ENCODE data around the gene IL17REL. TPM values are rescaled to one million over a fixed set of nuclear protein-coding genes. Genes with fewer than 3 reads are reported as not detected.

Gene IL17REL
- total and polyA plus RNA-seq, 3 experiments from 2014 or later, result 0.20 to 0.29 TPM; not detected in 1

DNA sequence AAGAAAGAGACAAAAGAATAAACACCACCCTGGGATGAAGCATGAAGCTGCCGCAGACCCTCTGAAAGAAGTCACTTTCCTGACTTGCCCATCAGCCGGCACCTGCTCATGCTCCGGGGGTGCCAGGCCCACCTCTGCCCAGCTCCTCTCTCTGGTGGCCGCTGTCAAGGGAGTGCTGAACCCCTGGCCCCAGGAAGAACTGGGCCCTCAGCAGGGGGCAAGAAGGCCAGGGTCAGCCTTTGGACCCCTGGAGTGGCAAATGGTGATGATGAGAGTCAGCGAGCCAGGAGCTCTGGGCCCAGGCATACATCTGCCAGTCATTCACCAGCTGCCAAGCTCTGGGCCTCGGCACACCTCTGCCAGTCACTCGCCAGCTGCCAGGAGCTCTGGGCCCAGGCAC is 28.2 kb upstream of the IL17REL start:
- H3K27ac Mint-ChIP-seq, result no peak overlapping the region
- H3K4me3 Mint-ChIP-seq, result no peak overlapping the region
- POLR2A ChIA-PET, result no interaction called here
- H3K36me3 ChIP-seq (ENCODE audit: insufficient read depth, low read length), result no peaks in the 10 kb centered on the region
- H3K4me1 Mint-ChIP-seq, result peaks cover 5 to 14% (median 13%) of the 10 kb centered on the region in 3 donors
- H3K4me1 ChIP-seq (ENCODE audit: insufficient read depth, low read length), result no peaks in the 10 kb centered on the region
- H3K9me3 ChIP-seq (ENCODE audit: low read length), result no peaks in the 10 kb centered on the region
- H3K4me3 ChIP-seq (ENCODE audit: low read length), result no peak overlapping the region
- H3K27me3 ChIP-seq (ENCODE audit: insufficient read depth, low read length, poor library complexity, severe bottlenecking), result peaks cover 3% of the 10 kb centered on the region
- H3K27me3 Mint-ChIP-seq, result peaks cover 12 to 24% of the 10 kb centered on the region in 2 donors
- DNase-seq, result peak in 1 of 5 donors; percentile 19
- peaks cover 0 to 7% (median 0%) of the 10 kb centered on the region in 3 donors for H3K36me3 Mint-ChIP-seq
- CTCF ChIA-PET, result interaction anchor here (1.1 kb wide), 1 partner anchor 10 kb away, joined by 5 read pairs; no protein-coding TSS in a partner anchor
- H3K9me3 Mint-ChIP-seq, result peaks cover 0 to 9% (median 5%) of the 10 kb centered on the region in 5 donors
- H3K27ac ChIP-seq (ENCODE audit: low read depth, low read length), result no peak overlapping the region

DNA sequence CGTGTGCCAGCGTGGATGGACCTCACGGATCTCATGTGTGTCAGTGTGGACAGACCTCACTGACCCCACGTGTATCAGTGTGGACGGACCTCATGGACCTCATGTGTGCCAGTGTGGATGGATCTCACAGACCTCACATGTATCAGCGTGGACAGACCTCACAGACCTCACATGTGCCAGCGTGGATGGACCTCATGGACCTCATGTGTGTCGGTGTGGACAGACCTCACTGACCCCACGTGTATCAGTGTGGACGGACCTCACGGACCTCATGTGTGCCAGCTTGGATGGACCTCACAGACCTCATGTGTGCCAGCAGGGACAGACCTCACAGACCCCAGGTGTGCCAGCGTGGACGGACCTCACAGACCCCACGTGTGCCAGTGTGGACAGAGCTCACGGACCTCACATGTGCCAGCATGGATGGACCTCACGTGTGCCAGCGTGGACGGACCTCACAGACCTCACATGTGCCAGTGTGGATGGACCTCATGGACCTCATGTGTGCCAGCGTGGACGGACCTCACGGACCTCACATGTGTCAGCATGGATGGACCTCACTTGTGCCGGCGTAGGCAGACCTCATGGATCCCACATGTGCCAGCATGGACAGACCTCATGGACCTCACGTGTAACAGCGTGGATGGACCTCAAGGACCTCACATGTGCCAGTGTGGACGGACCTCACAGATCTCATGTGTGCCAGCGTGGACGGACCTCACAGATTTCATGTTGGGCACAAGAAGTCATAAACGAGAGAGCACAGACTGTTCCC is 27.3 kb upstream of the IL17REL start:
- Histone ChIP-seq H3K27ac (ENCODE audit: low read depth, low read length) (no peak overlapping the region), H3K9me3 (ENCODE audit: low read length) (no peaks in the 10 kb centered on the region), H3K4me1 (ENCODE audit: insufficient read depth, low read length) (no peaks in the 10 kb centered on the region), H3K36me3 (ENCODE audit: insufficient read depth, low read length) (no peaks in the 10 kb centered on the region), H3K4me3 (ENCODE audit: low read length) (no peak overlapping the region), H3K27me3 (ENCODE audit: insufficient read depth, low read length, poor library complexity, severe bottlenecking) (peaks cover 3% of the 10 kb centered on the region)
- Mint-ChIP-seq H3K27ac (no peak overlapping the region), H3K9me3 (peaks cover 0 to 9% (median 5%) of the 10 kb centered on the region in 5 donors), H3K4me3 (no peak overlapping the region), H3K36me3 (peaks cover 0 to 7% (median 0%) of the 10 kb centered on the region in 3 donors), H3K4me1 (peaks cover 5 to 15% (median 13%) of the 10 kb centered on the region in 3 donors), H3K27me3 (peaks cover 12 to 25% of the 10 kb centered on the region in 2 donors)
- CTCF ChIA-PET, result interaction anchor here (1.1 kb wide), 1 partner anchor 9 kb away, joined by 5 read pairs; no protein-coding TSS in a partner anchor
- DNase-seq, result peak in 1 of 5 donors; percentile 26
- POLR2A ChIA-PET, result no interaction called here

- peaks cover 0 to 4% (median 3%) of the 10 kb centered on the region in 3 donors for H3K4me1 Mint-ChIP-seq
- peaks cover 3% of the 10 kb centered on the region for H3K27me3 ChIP-seq (ENCODE audit: insufficient read depth, low read length, poor library complexity, severe bottlenecking)
- H3K27ac Mint-ChIP-seq, result no peak overlapping the region
- H3K36me3 Mint-ChIP-seq, result peaks cover 0 to 7% (median 0%) of the 10 kb centered on the region in 3 donors
- H3K27me3 Mint-ChIP-seq, result peaks cover 10 to 14% of the 10 kb centered on the region in 2 donors
- H3K9me3 Mint-ChIP-seq, result peaks cover 0 to 9% (median 5%) of the 10 kb centered on the region in 5 donors
- H3K9me3 ChIP-seq (ENCODE audit: low read length), result no peaks in the 10 kb centered on the region
- ChIA-PET POLR2A (interaction anchor here (0.7 kb wide), 1 partner anchor 93 kb away, joined by 3 read pairs; no protein-coding TSS in a partner anchor), CTCF (no interaction called here)
- DNase-seq, result peak in 1 of 5 donors; percentile 32
- no peak overlapping the region for H3K4me3 Mint-ChIP-seq
- H3K4me1 ChIP-seq (ENCODE audit: insufficient read depth, low read length), result no peaks in the 10 kb centered on the region
- no peaks in the 10 kb centered on the region for H3K36me3 ChIP-seq (ENCODE audit: insufficient read depth, low read length)
- no peak overlapping the region for H3K4me3 ChIP-seq (ENCODE audit: low read length)
- no peak overlapping the region for H3K27ac ChIP-seq (ENCODE audit: low read depth, low read length)
Observed at GRCh38 chr22:50035976-50036724, 23.6 kb upstream of the IL17REL start.

- ChIA-PET CTCF (interaction anchor here (0.9 kb wide), 1 partner anchor 104 kb away, joined by 4 read pairs; no protein-coding TSS in a partner anchor), POLR2A (no interaction called here)
- H3K4me1 Mint-ChIP-seq, result peaks cover 0 to 4% (median 3%) of the 10 kb centered on the region in 3 donors
- peaks cover 0 to 7% (median 0%) of the 10 kb centered on the region in 3 donors for H3K36me3 Mint-ChIP-seq
- Histone ChIP-seq H3K27ac (ENCODE audit: low read depth, low read length) (no peak overlapping the region), H3K27me3 (ENCODE audit: insufficient read depth, low read length, poor library complexity, severe bottlenecking) (no peaks in the 10 kb centered on the region), H3K4me1 (ENCODE audit: insufficient read depth, low read length) (no peaks in the 10 kb centered on the region), H3K36me3 (ENCODE audit: insufficient read depth, low read length) (no peaks in the 10 kb centered on the region), H3K4me3 (ENCODE audit: low read length) (no peak overlapping the region), H3K9me3 (ENCODE audit: low read length) (no peaks in the 10 kb centered on the region)
- H3K9me3 Mint-ChIP-seq, result peaks cover 0 to 9% (median 5%) of the 10 kb centered on the region in 5 donors
- peaks cover 8 to 14% of the 10 kb centered on the region in 2 donors for H3K27me3 Mint-ChIP-seq
- H3K27ac Mint-ChIP-seq, result peak overlapping the region in 1 of 8 donors; percentile 65
- peak in 1 of 5 donors; percentile 30 for DNase-seq
- H3K4me3 Mint-ChIP-seq, result no peak overlapping the region
Observed at GRCh38 chr22:50035131-50035881, 22.7 kb upstream of the IL17REL start.

DNA sequence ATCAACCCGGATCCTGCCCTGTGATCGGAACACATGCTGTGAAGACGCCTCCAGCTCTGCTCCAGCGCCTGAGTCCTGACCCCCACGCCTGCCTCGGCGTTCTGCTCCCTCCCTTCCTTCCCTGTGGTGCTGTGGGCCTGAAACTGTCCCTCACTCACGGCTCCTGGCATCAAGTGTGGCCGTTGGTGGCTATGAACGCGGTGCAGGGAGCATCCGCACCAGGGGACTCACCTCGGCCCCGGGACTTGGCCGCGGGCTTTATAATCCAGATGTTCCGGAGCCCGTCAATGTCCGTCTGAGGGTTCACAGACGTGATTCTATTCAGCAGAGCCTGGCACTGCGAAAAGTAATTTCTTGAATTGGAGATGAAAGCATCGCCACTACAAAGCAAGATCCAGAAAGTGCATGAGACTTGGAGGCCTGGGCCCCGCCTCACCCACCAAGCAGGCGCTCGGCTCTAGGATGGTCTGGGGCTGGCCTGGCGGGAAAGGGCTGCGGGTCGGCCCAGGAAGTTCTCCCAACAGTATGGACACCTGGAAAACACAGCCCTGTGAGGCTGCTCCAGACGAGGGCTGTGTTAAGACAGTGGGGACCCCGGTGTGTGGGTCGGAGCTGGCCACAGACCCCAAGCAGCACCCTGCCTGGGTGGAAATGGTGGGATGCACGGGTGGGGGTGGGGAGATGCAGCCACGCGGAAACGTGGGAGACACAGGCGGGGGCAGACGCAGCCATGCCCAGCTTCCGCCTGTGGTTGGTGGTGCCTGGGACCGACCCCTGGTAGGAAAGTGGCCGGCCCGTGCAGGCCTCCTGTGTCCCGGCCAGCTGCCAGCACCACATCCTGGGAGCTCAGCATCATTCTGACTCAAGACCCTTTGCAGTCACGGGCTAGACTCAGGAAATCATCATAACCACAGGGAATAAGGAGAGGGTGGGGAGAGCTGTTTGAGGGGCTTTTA is 21.8 kb upstream of the IL17REL start:
- ChIA-PET CTCF (interaction anchor here (0.9 kb wide), 1 partner anchor 103 kb away, joined by 4 read pairs; no protein-coding TSS in a partner anchor), POLR2A (interaction anchor here (0.6 kb wide), 1 partner anchor 116 kb away, joined by 3 read pairs; the partner anchor contains the start of genes ALG12 and CRELD2)
- H3K36me3 ChIP-seq (ENCODE audit: insufficient read depth, low read length), result no peaks in the 10 kb centered on the region
- H3K4me1 ChIP-seq (ENCODE audit: insufficient read depth, low read length), result no peaks in the 10 kb centered on the region
- Mint-ChIP-seq H3K9me3 (peaks cover 0 to 7% (median 5%) of the 10 kb centered on the region in 5 donors), H3K27me3 (peaks cover 8 to 13% of the 10 kb centered on the region in 2 donors), H3K4me1 (peaks cover 0 to 4% (median 3%) of the 10 kb centered on the region in 3 donors), H3K4me3 (no peak overlapping the region), H3K36me3 (peaks cover 0 to 5% (median 0%) of the 10 kb centered on the region in 3 donors), H3K27ac (peak overlapping the region in 1 of 8 donors; percentile 85)
- DNase-seq, result peak in 1 of 5 donors; percentile 47
- no peak overlapping the region for H3K4me3 ChIP-seq (ENCODE audit: low read length)
- no peaks in the 10 kb centered on the region for H3K27me3 ChIP-seq (ENCODE audit: insufficient read depth, low read length, poor library complexity, severe bottlenecking)
- H3K27ac ChIP-seq (ENCODE audit: low read depth, low read length), result no peak overlapping the region
- no peaks in the 10 kb centered on the region for H3K9me3 ChIP-seq (ENCODE audit: low read length)

DNA sequence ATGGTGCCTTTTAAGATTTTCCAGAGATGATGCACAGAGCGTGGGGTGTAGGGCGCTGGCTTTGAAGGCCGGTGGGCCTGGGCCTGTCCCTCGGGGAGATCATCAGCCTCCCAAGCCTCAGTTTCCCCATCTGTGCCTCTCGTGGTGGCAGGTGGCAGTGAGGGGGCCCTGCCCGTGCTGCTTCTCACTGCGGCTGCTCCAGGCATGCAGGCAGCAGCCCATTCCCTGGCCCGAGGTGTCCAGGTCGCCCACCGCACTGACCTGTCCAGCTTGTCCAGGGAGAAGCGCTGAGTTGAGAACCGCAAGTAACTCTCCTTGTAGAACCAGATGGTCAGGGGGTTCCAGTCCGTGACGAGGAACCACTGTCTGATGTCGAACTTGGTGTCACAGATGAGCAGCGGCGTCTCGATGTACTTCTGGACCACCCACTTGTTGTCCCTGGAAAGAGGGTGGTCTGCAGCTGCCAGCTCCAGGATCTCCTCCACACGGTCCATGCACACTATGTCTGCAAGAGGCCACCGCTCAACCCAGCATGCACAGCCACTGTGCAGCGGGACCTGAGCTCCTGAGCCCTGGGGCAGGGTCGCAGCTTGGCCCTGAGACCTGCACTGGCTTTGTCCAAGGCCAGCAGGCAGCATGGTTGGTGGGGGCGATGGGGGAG is 20.5 kb upstream of the IL17REL start:
- Histone ChIP-seq H3K27me3 (ENCODE audit: insufficient read depth, low read length, poor library complexity, severe bottlenecking) (no peaks in the 10 kb centered on the region), H3K4me1 (ENCODE audit: insufficient read depth, low read length) (no peaks in the 10 kb centered on the region), H3K4me3 (ENCODE audit: low read length) (no peak overlapping the region), H3K36me3 (ENCODE audit: insufficient read depth, low read length) (no peaks in the 10 kb centered on the region), H3K9me3 (ENCODE audit: low read length) (no peaks in the 10 kb centered on the region), H3K27ac (ENCODE audit: low read depth, low read length) (no peak overlapping the region)
- H3K4me1 Mint-ChIP-seq, result peaks cover under 1 to 5% (median 3%) of the 10 kb centered on the region in 3 donors
- peak in 1 of 5 donors; percentile 35 for DNase-seq
- H3K27me3 Mint-ChIP-seq, result peaks cover 5 to 10% of the 10 kb centered on the region in 2 donors
- H3K27ac Mint-ChIP-seq, result peak overlapping the region in 1 of 8 donors; percentile 75
- H3K36me3 Mint-ChIP-seq, result no peaks in the 10 kb centered on the region
- ChIA-PET CTCF (interaction anchor here (3.9 kb wide), 1 partner anchor 102 kb away, joined by 40 read pairs; no protein-coding TSS in a partner anchor), POLR2A (no interaction called here)
- no peak overlapping the region for H3K4me3 Mint-ChIP-seq
- no peaks in the 10 kb centered on the region for H3K9me3 Mint-ChIP-seq
